ENCODE data around the gene ZBTB45.

DNA sequence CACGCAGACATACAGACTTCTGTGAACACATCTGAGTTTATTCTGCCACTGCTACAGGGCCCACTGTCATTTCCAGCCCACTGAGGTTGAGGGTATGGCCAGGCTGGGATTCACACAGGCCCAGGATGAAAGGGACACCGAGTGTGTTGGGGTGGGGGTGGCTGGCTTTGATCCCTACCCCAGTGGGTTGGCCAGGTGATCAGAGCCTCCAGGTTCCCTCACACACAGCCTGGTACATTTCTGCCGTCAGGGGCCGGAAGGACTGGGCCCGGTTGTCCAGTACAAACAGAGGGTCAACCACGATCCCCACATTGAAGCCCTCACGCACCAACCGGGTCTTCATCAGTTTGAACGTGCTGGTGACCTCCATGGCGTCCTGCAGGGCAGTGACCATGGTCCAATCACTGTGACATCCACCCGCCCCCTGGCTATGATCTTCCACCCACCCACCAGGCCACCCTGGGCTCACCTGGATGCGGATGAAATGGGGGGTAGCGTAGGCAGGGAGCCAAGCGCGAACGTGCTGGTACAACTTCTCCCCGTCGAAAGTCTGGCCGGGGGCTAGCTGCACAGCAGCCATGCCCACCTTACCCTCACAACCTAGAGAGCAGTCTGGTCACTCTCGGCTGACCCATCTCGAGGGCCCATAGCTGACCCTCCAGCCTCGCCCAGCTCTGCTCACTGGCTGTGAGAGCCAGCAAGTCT is 21.1 kb downstream of the ZBTB45 start:
- no peak for TF ChIP-seq RAD21 (conservative IDR thresholded peaks at IDR 0.05)
- no peak for TF ChIP-seq SMC3 (conservative IDR thresholded peaks at IDR 0.05; ENCODE audit: poor library complexity)
- no peak for TF ChIP-seq TAF1 (IDR thresholded peaks at IDR 0.05; ENCODE audit: low read depth)
- TF ChIP-seq, protein P1, sequence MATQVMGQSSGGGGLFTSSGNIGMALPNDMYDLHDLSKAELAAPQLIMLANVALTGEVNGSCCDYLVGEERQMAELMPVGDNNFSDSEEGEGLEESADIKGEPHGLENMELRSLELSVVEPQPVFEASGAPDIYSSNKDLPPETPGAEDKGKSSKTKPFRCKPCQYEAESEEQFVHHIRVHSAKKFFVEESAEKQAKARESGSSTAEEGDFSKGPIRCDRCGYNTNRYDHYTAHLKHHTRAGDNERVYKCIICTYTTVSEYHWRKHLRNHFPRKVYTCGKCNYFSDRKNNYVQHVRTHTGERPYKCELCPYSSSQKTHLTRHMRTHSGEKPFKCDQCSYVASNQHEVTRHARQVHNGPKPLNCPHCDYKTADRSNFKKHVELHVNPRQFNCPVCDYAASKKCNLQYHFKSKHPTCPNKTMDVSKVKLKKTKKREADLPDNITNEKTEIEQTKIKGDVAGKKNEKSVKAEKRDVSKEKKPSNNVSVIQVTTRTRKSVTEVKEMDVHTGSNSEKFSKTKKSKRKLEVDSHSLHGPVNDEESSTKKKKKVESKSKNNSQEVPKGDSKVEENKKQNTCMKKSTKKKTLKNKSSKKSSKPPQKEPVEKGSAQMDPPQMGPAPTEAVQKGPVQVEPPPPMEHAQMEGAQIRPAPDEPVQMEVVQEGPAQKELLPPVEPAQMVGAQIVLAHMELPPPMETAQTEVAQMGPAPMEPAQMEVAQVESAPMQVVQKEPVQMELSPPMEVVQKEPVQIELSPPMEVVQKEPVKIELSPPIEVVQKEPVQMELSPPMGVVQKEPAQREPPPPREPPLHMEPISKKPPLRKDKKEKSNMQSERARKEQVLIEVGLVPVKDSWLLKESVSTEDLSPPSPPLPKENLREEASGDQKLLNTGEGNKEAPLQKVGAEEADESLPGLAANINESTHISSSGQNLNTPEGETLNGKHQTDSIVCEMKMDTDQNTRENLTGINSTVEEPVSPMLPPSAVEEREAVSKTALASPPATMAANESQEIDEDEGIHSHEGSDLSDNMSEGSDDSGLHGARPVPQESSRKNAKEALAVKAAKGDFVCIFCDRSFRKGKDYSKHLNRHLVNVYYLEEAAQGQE (IDR thresholded peaks at IDR 0.05; ENCODE audit: borderline replicate concordance) = no peak

Measured in neural cell (in vitro differentiated cells).